ENCODE results near the gene COPS6. TPM values are rescaled to one million over a fixed set of nuclear protein-coding genes. Genes with fewer than 3 reads are reported as not detected.
A peak's percentile ranks its signal among the peaks of the same experiment; 100 is the strongest.

COPS6 gene
- total and polyA plus RNA-seq, 10 donors = 47.0 to 89.6 (median 76.3) TPM

DNA sequence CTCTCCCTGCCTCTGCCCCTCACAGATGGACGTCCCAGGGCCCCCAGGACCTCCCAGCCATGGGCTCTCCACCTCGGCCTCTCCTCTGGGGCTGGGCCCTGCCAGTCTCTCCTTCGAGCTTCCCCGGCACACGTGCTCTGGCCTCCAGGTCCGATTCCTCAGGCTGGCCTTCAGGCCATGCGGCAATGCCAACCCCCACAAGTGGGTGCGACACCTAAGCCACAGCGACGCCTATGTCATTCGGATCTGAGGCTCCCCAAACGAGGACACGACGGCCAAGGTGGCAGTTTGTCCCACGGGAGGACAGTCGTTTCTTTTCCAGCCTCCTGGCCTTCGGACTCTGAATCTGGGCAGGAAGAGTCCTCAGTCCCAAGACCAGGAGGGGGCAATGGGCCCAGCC lies 17.9 kb downstream of the COPS6 start:
- no peak for DNase-seq
- H3K9me3 ChIP-seq = no peaks in the 10 kb centered on the region
- no peak overlapping the region for H3K4me3 ChIP-seq
- no peaks in the 10 kb centered on the region for H3K27me3 ChIP-seq (replicated peaks in 1 of 7)
- TF ChIP-seq POLR2AphosphoS5 (IDR thresholded peaks at IDR 0.05) (peak in 1 of 3 donors; percentile 19), POLR2A (IDR thresholded peaks at IDR 0.05) (no peak)
- H3K4me1 ChIP-seq = peaks cover 0 to 12% (median 9%) of the 10 kb centered on the region in 6 donors
- H3K36me3 ChIP-seq = peaks cover 0 to 87% (median 60%) of the 10 kb centered on the region in 6 donors
- intact Hi-C loops (cut with DNase I; ENCODE audit: low total_unique reads) = no loop called here
- WGBS, 5 donors = 85 to 95% (median 88%) methylated on average over 14 to 17 of the region's 17 CpGs
- no peak overlapping the region for H3K27ac ChIP-seq

DNA sequence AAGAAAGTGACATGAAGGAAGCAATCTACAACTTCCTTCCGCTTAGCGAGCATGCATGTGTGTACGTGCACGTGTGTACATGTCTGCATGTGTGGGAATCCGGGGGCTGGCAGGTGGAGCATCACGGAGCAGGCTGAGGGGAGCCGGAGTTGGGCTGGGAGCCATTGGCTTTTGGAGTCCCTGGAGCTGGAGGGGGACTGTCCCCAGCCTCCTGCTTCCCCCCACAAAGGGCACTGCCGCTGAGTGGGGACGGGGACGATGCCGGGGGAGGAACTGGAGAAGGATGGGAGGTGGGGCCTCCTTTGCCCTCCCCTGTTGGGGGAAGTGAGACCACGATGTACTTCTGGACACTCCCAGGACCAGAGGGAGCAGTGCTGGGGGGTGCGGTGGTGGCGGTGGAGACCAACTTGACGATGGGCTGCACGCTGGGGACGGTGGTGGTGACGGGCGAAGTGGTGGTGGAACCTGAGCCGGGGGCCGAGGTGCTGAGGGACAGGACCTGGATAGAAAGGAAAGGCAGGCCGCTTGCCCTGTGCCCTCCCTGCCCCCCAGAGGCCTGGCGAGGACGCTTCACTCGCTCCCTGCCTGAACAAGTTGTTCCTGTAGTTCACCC lies 18.5 kb downstream of the COPS6 start:
- peaks cover 0 to 93% (median 66%) of the 10 kb centered on the region in 6 donors for H3K36me3 ChIP-seq
- intact Hi-C loops (cut with DNase I; ENCODE audit: low total_unique reads) = no loop called here
- no peak for DNase-seq

DNA sequence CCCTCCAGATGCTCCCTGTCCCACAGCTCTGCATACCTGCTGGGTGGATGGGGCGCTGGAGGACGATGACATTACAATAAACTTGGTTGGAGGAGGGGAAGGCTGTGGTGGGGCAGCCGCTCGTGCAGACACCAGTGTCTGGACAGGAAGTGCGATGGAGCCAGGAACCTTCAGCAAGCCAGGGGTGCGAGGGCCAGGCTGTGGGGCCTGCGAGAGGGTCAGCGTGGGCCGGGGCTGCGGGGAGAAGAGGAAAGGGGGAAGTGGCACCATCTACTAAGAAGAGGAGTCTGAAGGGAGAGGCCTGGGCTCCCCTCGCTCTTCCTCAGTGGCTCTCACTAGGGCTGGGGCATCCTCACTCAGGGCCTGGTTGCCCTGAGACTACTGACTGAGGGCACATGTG lies 19.1 kb downstream of the COPS6 start:
- intact Hi-C loops (cut with DNase I; ENCODE audit: low total_unique reads) = no loop called here
- Histone ChIP-seq H3K4me3 (no peak overlapping the region), H3K27me3 (replicated peaks in 1 of 7) (no peaks in the 10 kb centered on the region), H3K4me1 (no peaks in the 10 kb centered on the region), H3K27ac (no peak overlapping the region), H3K9me3 (no peaks in the 10 kb centered on the region), H3K36me3 (peaks cover 0 to 100% (median 72%) of the 10 kb centered on the region in 6 donors)
- TF ChIP-seq POLR2AphosphoS5 (IDR thresholded peaks at IDR 0.05) (peak in 1 of 3 donors; percentile 8), POLR2A (IDR thresholded peaks at IDR 0.05) (no peak)
- TF ChIP-seq, protein P1, sequence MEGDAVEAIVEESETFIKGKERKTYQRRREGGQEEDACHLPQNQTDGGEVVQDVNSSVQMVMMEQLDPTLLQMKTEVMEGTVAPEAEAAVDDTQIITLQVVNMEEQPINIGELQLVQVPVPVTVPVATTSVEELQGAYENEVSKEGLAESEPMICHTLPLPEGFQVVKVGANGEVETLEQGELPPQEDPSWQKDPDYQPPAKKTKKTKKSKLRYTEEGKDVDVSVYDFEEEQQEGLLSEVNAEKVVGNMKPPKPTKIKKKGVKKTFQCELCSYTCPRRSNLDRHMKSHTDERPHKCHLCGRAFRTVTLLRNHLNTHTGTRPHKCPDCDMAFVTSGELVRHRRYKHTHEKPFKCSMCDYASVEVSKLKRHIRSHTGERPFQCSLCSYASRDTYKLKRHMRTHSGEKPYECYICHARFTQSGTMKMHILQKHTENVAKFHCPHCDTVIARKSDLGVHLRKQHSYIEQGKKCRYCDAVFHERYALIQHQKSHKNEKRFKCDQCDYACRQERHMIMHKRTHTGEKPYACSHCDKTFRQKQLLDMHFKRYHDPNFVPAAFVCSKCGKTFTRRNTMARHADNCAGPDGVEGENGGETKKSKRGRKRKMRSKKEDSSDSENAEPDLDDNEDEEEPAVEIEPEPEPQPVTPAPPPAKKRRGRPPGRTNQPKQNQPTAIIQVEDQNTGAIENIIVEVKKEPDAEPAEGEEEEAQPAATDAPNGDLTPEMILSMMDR (IDR thresholded peaks at IDR 0.05 in 8 of 11, conservative IDR thresholded peaks at IDR 0.05 in 3 of 11) = no peak
- 76 to 84% (median 82%) methylated on average over 10 to 11 of the region's 11 CpGs for WGBS, 5 donors
- no peak for DNase-seq

More for the DNA sequence above, 18.5 kb downstream of the COPS6 start:
- TF ChIP-seq, protein P1 (IDR thresholded peaks at IDR 0.05 in 8 of 11, conservative IDR thresholded peaks at IDR 0.05 in 3 of 11) = no peak
- TF ChIP-seq POLR2A (IDR thresholded peaks at IDR 0.05) = no peak
- peak in 1 of 3 donors; percentile 34 for TF ChIP-seq POLR2AphosphoS5 (IDR thresholded peaks at IDR 0.05)
- H3K9me3 ChIP-seq = no peaks in the 10 kb centered on the region
- H3K4me1 ChIP-seq = peaks cover 0 to 6% (median 4%) of the 10 kb centered on the region in 6 donors
- no peak overlapping the region for H3K27ac ChIP-seq
- 85 to 89% (median 87%) methylated on average over 25 of the region's 25 CpGs for WGBS, 5 donors
- H3K27me3 ChIP-seq (replicated peaks in 1 of 7) = no peaks in the 10 kb centered on the region
- no peak overlapping the region for H3K4me3 ChIP-seq

DNA sequence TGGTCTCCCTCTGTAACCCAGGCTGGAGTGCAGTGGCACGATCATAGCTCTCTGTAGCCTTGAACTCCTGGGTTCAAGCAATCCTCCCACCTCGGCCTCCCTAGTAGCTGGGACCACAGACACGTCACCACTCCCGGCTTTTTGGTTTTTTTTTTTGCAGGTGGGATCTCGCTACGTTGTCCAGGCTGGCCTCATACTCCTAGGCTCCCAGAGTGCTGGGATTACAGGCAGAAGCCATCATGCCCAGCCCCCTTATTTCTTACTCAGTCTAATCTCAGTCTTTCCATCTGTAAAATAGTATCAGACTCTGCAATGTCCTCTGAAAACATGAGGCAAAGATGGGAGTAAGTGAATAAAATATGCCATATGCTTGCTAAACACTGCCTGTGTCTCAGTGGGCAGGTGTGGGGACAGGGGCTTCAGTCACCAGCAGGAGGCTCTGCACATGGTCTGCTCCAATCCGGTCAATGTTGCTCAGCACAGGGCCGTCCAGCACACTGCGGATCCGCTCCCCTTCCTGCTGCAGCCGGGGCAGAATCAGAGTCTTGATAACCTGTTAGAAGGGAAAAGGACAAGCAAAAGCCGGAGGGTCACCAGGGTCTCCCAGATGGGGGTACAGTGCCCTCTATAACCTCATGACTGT lies 20.9 kb downstream of the COPS6 start:
- WGBS, 5 donors = 86 to 92% (median 89%) methylated on average over 12 of the region's 12 CpGs
- no peak for TF ChIP-seq POLR2A (IDR thresholded peaks at IDR 0.05)
- no peak for TF ChIP-seq POLR2AphosphoS5 (IDR thresholded peaks at IDR 0.05)
- TF ChIP-seq, protein P1 (IDR thresholded peaks at IDR 0.05 in 8 of 11, conservative IDR thresholded peaks at IDR 0.05 in 3 of 11) = no peak

More for the DNA sequence above, 20.9 kb downstream of the COPS6 start:
- Histone ChIP-seq H3K4me1 (no peaks in the 10 kb centered on the region), H3K36me3 (peaks cover 0 to 100% (median 81%) of the 10 kb centered on the region in 6 donors), H3K27ac (no peak overlapping the region), H3K9me3 (no peaks in the 10 kb centered on the region), H3K4me3 (no peak overlapping the region), H3K27me3 (replicated peaks in 1 of 7) (no peaks in the 10 kb centered on the region)
- DNase-seq = no peak
- intact Hi-C loops (cut with DNase I; ENCODE audit: low total_unique reads) = no loop called here
